Loucy (cell line): ENCODE results near the gene ELP2.

Experiments
- H2AFZ ChIP-seq: fragments of 200-600 bp; sonication (generic); 2 replicates; pipeline ENCODE4 v1.6.0; 2016; ENCODE audit warnings: antibody characterized with exemption, mild to moderate bottlenecking, low read length, moderate library complexity
- H3F3A ChIP-seq: fragments of 200-600 bp; 2 replicates; pipeline ENCODE4 v1.6.0; 2016; ENCODE audit warnings: antibody characterized with exemption, low read depth, mild to moderate bottlenecking
- H3K27me3 ChIP-seq: fragments of 200-600 bp; sonication (generic); 2 replicates; pipeline ENCODE4 v1.6.1; 2014; ENCODE audit warnings: low read length, mild to moderate bottlenecking; ENCODE audit not compliant: insufficient read depth, poor library complexity, severe bottlenecking
- H3K36me3 ChIP-seq: fragments of 200-600 bp; sonication (generic); 2 replicates; pipeline ENCODE4 v1.6.1; 2016; ENCODE audit warnings: low read length; ENCODE audit not compliant: insufficient read depth
- H3K4me1 ChIP-seq: fragments of 200-600 bp; sonication (generic); 2 replicates; pipeline ENCODE4 v1.5.1; 2014; ENCODE audit warnings: low read length, mild to moderate bottlenecking; ENCODE audit not compliant: insufficient read depth, poor library complexity, severe bottlenecking
- H3K4me2 ChIP-seq: fragments of 200-600 bp; sonication (generic); 2 replicates; pipeline ENCODE4 v1.6.0; 2014; ENCODE audit warnings: antibody characterized with exemption, low read length, low read depth, mild to moderate bottlenecking; ENCODE audit not compliant: poor library complexity, severe bottlenecking
- H3K4me3 ChIP-seq: fragments of 200-600 bp; sonication (generic); 2 replicates; pipeline ENCODE4 v1.5.1; 2014; ENCODE audit warnings: low read length, mild to moderate bottlenecking, mixed read lengths; ENCODE audit not compliant: poor library complexity, severe bottlenecking
- H3K79me2 ChIP-seq: fragments of 200-600 bp; sonication (generic); 2 replicates; pipeline ENCODE4 v1.6.1; 2014; ENCODE audit warnings: low read length; ENCODE audit not compliant: insufficient read depth
- H3K9ac ChIP-seq: fragments of 200-600 bp; sonication (generic); 2 replicates; pipeline ENCODE4 v1.6.0; 2014; ENCODE audit warnings: mild to moderate bottlenecking, low read depth, low read length, moderate library complexity; ENCODE audit not compliant: poor library complexity, severe bottlenecking
- H3K9me2 ChIP-seq: fragments of 200-600 bp; sonication (generic); replicated peaks from 2 replicates; pipeline ENCODE4 v1.6.1; 2016; ENCODE audit warnings: low read depth, low read length, mixed read lengths
- H3K9me3 ChIP-seq: fragments of 200-600 bp; sonication (generic); 2 replicates; pipeline ENCODE4 v1.6.1; 2014; ENCODE audit warnings: mild to moderate bottlenecking, antibody characterized with exemption, low read length, low read depth; ENCODE audit not compliant: insufficient read depth
- H4K20me1 ChIP-seq: fragments of 200-600 bp; sonication (generic); 2 replicates; pipeline ENCODE4 v1.6.0; 2014; ENCODE audit warnings: antibody characterized with exemption, low read length, mild to moderate bottlenecking; ENCODE audit not compliant: insufficient read depth, poor library complexity, severe bottlenecking
- EZH2phosphoT487 ChIP-seq: fragments of 200-600 bp; IDR thresholded peaks from 2 replicates; pipeline ENCODE4 v1.6.1; 2018; ENCODE audit warnings: antibody characterized with exemption, mild to moderate bottlenecking, moderate library complexity, borderline replicate concordance
- TF ChIP-seq, protein P1 (sequence below): fragments of 200-600 bp; sonication (generic); conservative IDR thresholded peaks from 2 replicates; pipeline ENCODE4 v1.5.1; 2014; ENCODE audit warnings: mild to moderate bottlenecking, antibody characterized with exemption, low read length

Gene ELP2

GRCh38 chr18:36194600-36195315 lies 65.1 kb downstream of the ELP2 start:
- no peaks in the 10 kb centered on the region for H3K27me3 ChIP-seq
- no peaks in the 10 kb centered on the region for H3K36me3 ChIP-seq
- H3K9me3 ChIP-seq: no peaks in the 10 kb centered on the region
- no peak for TF ChIP-seq EZH2phosphoT487
- TF ChIP-seq, protein P1, sequence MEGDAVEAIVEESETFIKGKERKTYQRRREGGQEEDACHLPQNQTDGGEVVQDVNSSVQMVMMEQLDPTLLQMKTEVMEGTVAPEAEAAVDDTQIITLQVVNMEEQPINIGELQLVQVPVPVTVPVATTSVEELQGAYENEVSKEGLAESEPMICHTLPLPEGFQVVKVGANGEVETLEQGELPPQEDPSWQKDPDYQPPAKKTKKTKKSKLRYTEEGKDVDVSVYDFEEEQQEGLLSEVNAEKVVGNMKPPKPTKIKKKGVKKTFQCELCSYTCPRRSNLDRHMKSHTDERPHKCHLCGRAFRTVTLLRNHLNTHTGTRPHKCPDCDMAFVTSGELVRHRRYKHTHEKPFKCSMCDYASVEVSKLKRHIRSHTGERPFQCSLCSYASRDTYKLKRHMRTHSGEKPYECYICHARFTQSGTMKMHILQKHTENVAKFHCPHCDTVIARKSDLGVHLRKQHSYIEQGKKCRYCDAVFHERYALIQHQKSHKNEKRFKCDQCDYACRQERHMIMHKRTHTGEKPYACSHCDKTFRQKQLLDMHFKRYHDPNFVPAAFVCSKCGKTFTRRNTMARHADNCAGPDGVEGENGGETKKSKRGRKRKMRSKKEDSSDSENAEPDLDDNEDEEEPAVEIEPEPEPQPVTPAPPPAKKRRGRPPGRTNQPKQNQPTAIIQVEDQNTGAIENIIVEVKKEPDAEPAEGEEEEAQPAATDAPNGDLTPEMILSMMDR: no peak
- no peak overlapping the region for H3K9ac ChIP-seq
- H3K4me2 ChIP-seq: no peak overlapping the region
- no peaks in the 10 kb centered on the region for H3K4me1 ChIP-seq
- no peaks in the 10 kb centered on the region for H3K9me2 ChIP-seq
- no peak overlapping the region for H3K4me3 ChIP-seq
- no peaks in the 10 kb centered on the region for H3F3A ChIP-seq
- H3K79me2 ChIP-seq: no peaks in the 10 kb centered on the region
- H2AFZ ChIP-seq: no peak overlapping the region
- H4K20me1 ChIP-seq: no peaks in the 10 kb centered on the region

GRCh38 chr18:36195427-36196122 lies 65.9 kb downstream of the ELP2 start:
- no peaks in the 10 kb centered on the region for H3K36me3 ChIP-seq
- H2AFZ ChIP-seq: no peak overlapping the region
- no peak overlapping the region for H3K4me2 ChIP-seq
- H3K27me3 ChIP-seq: no peaks in the 10 kb centered on the region
- H3K79me2 ChIP-seq: no peaks in the 10 kb centered on the region
- no peaks in the 10 kb centered on the region for H4K20me1 ChIP-seq
- H3K9me2 ChIP-seq: no peaks in the 10 kb centered on the region
- H3K9me3 ChIP-seq: no peaks in the 10 kb centered on the region
- H3K9ac ChIP-seq: no peak overlapping the region
- TF ChIP-seq, protein P1: no peak
- no peak for TF ChIP-seq EZH2phosphoT487
- H3K4me3 ChIP-seq: no peak overlapping the region
- no peaks in the 10 kb centered on the region for H3F3A ChIP-seq
- H3K4me1 ChIP-seq: no peaks in the 10 kb centered on the region

- no peaks in the 10 kb centered on the region for H3K27me3 ChIP-seq
- no peak overlapping the region for H3K4me2 ChIP-seq
- H3K4me3 ChIP-seq: no peak overlapping the region
- TF ChIP-seq EZH2phosphoT487: no peak
- TF ChIP-seq, protein P1: no peak
- H3K9ac ChIP-seq: no peak overlapping the region
- H3K4me1 ChIP-seq: no peaks in the 10 kb centered on the region
- no peaks in the 10 kb centered on the region for H3F3A ChIP-seq
- no peaks in the 10 kb centered on the region for H3K79me2 ChIP-seq
- no peaks in the 10 kb centered on the region for H3K9me2 ChIP-seq
- H4K20me1 ChIP-seq: no peaks in the 10 kb centered on the region
- H3K36me3 ChIP-seq: no peaks in the 10 kb centered on the region
- H2AFZ ChIP-seq: no peak overlapping the region
- no peaks in the 10 kb centered on the region for H3K9me3 ChIP-seq
Observed at GRCh38 chr18:36196238-36196995, 66.7 kb downstream of the ELP2 start.
